GM10248 (cell line): ENCODE measurements around the gene TMEM200C.

Experiments
- CTCF ChIA-PET: fragments of 300-600 bp; sonication (Branson Sonifier 250); formaldehyde crosslinking; extraction: SDS; loops from one replicate; lab custom pipeline; 2021; ENCODE audit warnings: antibody characterized with exemption; lab: Yijun Ruan, JAX
- POLR2A ChIA-PET: fragments of 350-650 bp; sonication (Branson Sonifier 250); formaldehyde crosslinking; extraction: SDS; loops from one replicate; lab custom pipeline; 2020; ENCODE audit warnings: antibody characterized with exemption; lab: Yijun Ruan, JAX
- DNase-seq: peaks from one replicate; pipeline ENCODE4 v3.0.0; 2012; ENCODE audit errors: extremely low spot score
- CTCF ChIP-seq: IDR thresholded peaks from 2 replicates; pipeline ENCODE4 v1.5.1; 2012; ENCODE audit warnings: mild to moderate bottlenecking, low read depth; ENCODE audit errors: extremely low read depth, missing control alignments, control extremely low read depth

The TMEM200C gene

GRCh38 chr18:5894611-5895298, 567 bp downstream of the TMEM200C start:
- TF ChIP-seq CTCF = no peak
- DNase-seq = peak; percentile 35
- POLR2A ChIA-PET = no interaction called here
- CTCF ChIA-PET = interaction anchor here (1.6 to 7.9 kb wide), 3 partner anchors 16 to 34 kb away, joined by 3 to 95 read pairs (median 3); no protein-coding TSS in a partner anchor

GRCh38 chr18:5893956-5894610, 1.2 kb downstream of the TMEM200C start:
- TF ChIP-seq CTCF = no peak
- ChIA-PET CTCF (interaction anchor here (1.0 to 7.9 kb wide), 5 partner anchors 17 to 627 kb away, joined by 3 to 95 read pairs (median 3); no protein-coding TSS in a partner anchor), POLR2A (no interaction called here)
- no peak for DNase-seq

GRCh38 chr18:5892823-5893431, 2.4 kb downstream of the TMEM200C start:
- CTCF ChIA-PET = interaction anchor here (0.8 to 7.9 kb wide), 7 partner anchors 9 to 631 kb away, joined by 3 to 95 read pairs (median 3); no protein-coding TSS in a partner anchor
- POLR2A ChIA-PET = no interaction called here
- TF ChIP-seq CTCF = no peak
- no peak for DNase-seq

GRCh38 chr18:5891854-5892215, 3.5 kb downstream of the TMEM200C start:
- CTCF ChIA-PET = interaction anchor here (1.1 to 7.9 kb wide), 9 partner anchors 10 to 630 kb away, joined by 3 to 95 read pairs (median 4); no protein-coding TSS in a partner anchor
- DNase-seq = no peak
- no peak for TF ChIP-seq CTCF
- POLR2A ChIA-PET = no interaction called here

GRCh38 chr18:5891184-5891853, 4.0 kb downstream of the TMEM200C start:
- no peak for TF ChIP-seq CTCF
- ChIA-PET CTCF (interaction anchor here (0.8 to 7.9 kb wide), 28 partner anchors 10 to 631 kb away, joined by 3 to 95 read pairs (median 3); no protein-coding TSS in a partner anchor), POLR2A (no interaction called here)
- DNase-seq = peak; percentile 15
